GM19099 (cell line): ENCODE data around the gene TMEM128.
A peak's percentile ranks its signal among the peaks of the same experiment; 100 is the strongest.

Experiments
- POLR2A ChIP-seq: IDR thresholded peaks from 3 replicates; pipeline ENCODE4 v1.6.1; 2011; ENCODE audit warnings: low read depth; ENCODE audit not compliant: insufficient read length; ENCODE audit errors: extremely low read depth

The TMEM128 gene, protein sequence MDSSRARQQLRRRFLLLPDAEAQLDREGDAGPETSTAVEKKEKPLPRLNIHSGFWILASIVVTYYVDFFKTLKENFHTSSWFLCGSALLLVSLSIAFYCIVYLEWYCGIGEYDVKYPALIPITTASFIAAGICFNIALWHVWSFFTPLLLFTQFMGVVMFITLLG

GRCh38 chr4:4248029-4248884 is at the start of gene TMEM128:
Gene TMEM128 (minus strand): TSS chr4:4248223. CDS start chr4:4248202, 21 bp downstream.
- TF ChIP-seq POLR2A: peak; percentile 94

- no peak for TF ChIP-seq POLR2A
Measured at GRCh38 chr4:4296283-4296846, 48.3 kb upstream of the TMEM128 start.

- no peak for TF ChIP-seq POLR2A
Measured at GRCh38 chr4:4293279-4293678, 45.3 kb upstream of the TMEM128 start.

DNA sequence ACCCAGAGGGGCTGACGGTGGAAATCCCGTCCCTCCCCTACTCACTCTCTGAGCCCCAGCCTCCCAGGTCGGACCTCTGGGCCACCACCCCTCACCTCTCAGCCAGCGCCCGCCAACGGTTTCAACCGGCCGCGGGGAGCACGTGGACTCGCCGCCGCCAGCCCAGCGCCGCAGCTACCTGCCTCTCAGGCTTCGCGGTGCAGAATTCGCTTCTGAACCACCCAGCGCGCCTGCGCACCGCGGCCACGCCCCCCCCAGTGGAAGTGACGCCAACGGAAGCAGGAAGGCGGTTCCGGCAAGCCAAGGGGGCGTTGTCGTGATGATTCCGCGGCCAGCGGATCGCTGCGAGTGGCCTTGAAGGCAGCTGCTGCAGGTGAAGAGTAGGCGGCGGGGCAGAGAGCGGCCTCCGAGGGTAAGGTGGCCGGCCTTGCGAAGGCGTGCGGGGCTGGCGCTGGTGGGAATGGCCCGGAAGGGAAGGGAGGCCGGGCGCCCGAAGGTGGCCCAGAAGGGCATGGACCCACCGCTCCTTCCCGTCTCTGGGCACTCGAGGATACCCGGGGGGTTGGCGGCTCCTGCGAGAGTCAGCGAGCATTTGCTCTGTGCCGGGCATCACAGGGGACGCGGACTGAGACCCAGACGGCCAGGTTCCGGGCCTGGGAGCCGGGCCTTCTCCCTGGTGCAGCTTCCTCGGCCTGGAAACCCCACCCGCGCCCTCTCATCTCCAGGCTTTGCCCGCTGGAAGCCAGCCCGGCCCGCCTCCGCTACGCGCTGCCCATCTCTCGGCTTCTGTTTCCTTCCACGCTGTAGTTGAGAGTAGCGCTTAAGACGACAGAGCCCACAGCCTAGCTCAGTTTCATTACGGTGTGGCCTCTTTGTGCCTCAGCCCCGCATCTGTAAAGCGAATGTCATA is 42.2 kb upstream of the TMEM128 start, which contains the start of the genes LYAR and ZBTB49:
LYAR (minus strand) TSS at position 214 of the 910 bp plus-strand sequence. CDS start 6,412 bp downstream, outside the sequence.
ZBTB49 (plus strand) TSS at position 311 of the 910 bp plus-strand sequence. CDS start 9,695 bp downstream, outside the sequence.
- peak; percentile 87 for TF ChIP-seq POLR2A

DNA sequence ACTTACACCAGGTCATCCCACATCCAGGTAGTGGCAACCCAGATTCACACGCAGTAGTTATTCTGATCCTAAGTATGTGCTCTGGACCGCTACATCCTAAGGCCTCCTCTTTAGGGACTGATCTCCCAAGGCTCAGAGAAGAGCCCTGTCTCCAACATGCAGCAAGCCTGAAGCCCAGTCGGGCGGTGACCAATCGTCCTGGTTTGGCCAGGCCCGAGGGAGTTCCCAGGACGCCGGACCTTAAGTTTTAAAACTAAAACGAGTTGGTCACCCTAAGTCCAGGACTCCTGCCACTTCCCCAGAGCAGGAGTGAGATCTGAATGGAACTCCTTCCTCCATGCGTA is 41.5 kb upstream of the TMEM128 start:
- TF ChIP-seq POLR2A: no peak

DNA sequence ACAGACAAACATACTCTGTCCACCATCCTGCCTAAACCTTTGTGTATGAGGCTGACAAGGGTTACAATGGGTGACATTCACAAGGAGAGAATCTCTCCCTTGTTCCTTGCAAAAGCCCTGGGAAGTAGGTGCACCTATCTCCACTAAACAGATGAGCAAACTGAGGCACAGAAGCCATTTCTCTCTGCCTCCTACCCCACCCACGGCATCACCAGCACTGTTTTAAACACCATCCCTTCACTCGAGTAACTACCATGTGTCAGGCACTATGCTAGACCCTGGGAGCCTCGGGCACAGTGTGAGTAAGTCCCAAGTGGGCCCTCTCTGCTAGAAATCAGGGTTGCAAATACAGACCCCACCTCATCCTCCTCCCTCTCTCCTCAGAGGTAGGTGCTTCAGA is 41.0 kb upstream of the TMEM128 start:
- no peak for TF ChIP-seq POLR2A

DNA sequence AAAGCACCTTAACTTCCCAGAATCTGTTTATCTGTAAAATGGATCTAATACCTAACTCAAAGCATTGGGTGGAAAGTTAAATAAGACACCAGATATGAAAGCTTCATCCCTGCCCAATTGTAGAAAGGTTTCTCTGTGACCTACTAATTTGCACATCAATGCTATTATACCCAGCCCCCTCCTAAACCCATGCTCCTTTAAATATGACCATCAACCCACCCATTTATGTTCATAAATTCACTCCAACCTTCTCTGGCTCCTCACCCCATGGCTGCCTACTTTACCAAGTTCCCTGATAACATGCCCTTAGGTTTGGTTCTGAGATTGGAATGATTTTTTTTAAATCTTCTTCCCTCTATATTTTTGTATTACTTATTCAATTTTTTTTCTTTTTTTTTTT is 40.1 kb upstream of the TMEM128 start:
- no peak for TF ChIP-seq POLR2A

GRCh38 chr4:4284827-4285618 is 37.0 kb upstream of the TMEM128 start:
- no peak for TF ChIP-seq POLR2A

DNA sequence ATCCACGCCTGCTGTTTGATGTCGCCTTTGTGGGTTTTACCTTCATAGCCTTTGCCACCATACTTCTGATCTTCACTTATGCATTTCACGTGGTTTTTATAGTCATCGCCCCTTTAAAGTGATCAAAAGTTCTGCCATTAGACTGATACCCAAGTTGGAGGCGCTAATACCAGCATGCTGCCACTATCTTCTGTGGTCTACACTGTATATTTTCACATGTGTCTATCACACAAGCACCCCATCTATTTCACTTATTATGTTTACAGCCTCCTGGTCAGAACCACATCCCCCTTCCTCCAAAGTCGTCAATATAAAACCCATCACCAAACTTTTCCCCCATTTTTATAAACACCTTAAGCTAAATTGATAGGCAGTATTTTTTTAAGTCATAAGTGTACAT is 33.8 kb upstream of the TMEM128 start:
- TF ChIP-seq POLR2A: no peak

DNA sequence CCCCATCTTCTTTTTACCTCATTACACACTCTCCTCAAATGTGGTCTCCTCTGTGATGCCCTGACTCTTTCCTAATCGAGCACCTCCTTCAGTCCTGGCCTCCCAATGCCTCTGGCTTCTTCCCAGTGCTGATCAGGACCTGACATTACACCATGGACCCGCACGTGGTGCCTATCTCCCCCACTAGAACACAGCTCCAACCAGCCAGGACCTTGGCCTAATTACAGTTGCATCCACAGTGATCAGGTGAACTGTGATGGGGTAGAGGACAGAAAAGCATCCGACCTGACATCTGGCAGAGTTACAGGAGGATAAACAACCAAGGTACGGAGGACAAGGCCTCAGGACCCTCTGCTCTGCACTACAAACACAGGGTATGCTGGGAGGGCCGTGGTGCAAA is 29.5 kb upstream of the TMEM128 start:
- no peak for TF ChIP-seq POLR2A

GRCh38 chr4:4274226-4274625 is 26.2 kb upstream of the TMEM128 start:
- no peak for TF ChIP-seq POLR2A

GRCh38 chr4:4271912-4272311 is 23.9 kb upstream of the TMEM128 start:
- no peak for TF ChIP-seq POLR2A

- no peak for TF ChIP-seq POLR2A
Measured at GRCh38 chr4:4270529-4270928, 22.5 kb upstream of the TMEM128 start.

- TF ChIP-seq POLR2A: no peak
Measured at GRCh38 chr4:4269856-4270255, 21.8 kb upstream of the TMEM128 start.

DNA sequence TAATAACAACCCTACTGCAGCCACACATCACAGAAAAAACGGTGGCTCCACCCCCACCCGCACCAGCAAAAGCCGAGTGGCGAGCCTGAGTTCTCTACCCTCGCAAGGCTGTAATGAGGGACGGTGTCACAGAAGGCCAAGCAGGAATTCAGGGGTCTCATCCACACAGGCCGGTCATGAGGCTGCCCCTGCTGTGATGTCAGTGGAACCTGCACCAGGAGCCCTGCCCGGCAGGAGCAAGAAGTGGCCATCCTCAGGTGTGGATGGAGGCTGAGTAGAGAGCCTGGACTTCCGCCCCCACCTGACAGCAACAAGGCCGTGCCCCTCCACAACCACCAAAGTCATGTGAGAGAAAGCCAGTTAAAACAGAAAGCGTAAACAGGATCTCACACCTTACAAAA is 21.3 kb upstream of the TMEM128 start:
- TF ChIP-seq POLR2A: no peak

DNA sequence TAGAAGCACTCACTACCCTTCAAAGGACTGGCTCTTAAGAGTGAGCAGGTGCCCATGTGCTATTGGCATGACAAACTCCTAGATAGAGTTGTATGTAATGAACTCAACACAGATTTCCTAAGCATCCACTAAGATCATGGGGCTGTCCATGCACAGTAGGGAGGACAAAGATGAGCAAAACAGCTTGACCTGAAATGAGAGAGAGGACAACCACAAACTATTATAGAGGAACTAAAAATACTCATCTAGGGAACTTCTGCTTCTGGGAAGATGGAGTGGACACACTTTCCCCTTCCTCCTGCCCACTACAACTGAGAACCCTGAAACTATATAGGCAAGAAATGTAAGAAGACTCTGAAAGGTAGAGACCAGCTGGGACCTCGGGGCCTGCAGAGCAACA is 20.8 kb upstream of the TMEM128 start:
- no peak for TF ChIP-seq POLR2A
